Activated CD4-positive, alpha-beta T cell treated with anti-CD3 and anti-CD28 coated beads, Interleukin-2, amount 50 U/mL, for 1 hour (primary cell): ENCODE data around the gene AP5Z1.
"Not testable (repeated sequence)": the region's sequence is repeated elsewhere in the genome, so short reads cannot be mapped to it uniquely, and the experiment has no call there.

ENCODE experiments used
- DNase-seq: peaks from one replicate; pipeline ENCODE4 v3.0.0-alpha.2; 2020

Gene AP5Z1

GRCh38 chr7:4789194-4790077 is 14.0 kb downstream of the AP5Z1 start:
- DNase-seq: no peak

GRCh38 chr7:4790078-4790465 is 14.6 kb downstream of the AP5Z1 start:
- DNase-seq: no peak

GRCh38 chr7:4790516-4790991 is 15.1 kb downstream of the AP5Z1 start:
- DNase-seq: no peak

GRCh38 chr7:4791101-4791737 is 15.8 kb downstream of the AP5Z1 start:
- no peak for DNase-seq

GRCh38 chr7:4791738-4792536 is 16.5 kb downstream of the AP5Z1 start:
- peak; percentile 82 for DNase-seq

- peak; percentile 20 for DNase-seq
These were observed 17.2 kb downstream of the AP5Z1 start for GRCh38 chr7:4792537-4793126.

GRCh38 chr7:4793385-4793993 is 18.1 kb downstream of the AP5Z1 start:
- DNase-seq: not testable (repeated sequence)

- DNase-seq: not testable (repeated sequence)
These were observed 18.7 kb downstream of the AP5Z1 start for GRCh38 chr7:4794171-4794570.

GRCh38 chr7:4794591-4795350 is 19.3 kb downstream of the AP5Z1 start:
- DNase-seq: no peak

- no peak for DNase-seq
These were observed 21.0 kb downstream of the AP5Z1 start for GRCh38 chr7:4796453-4796852.

GRCh38 chr7:4797858-4798705 is 22.7 kb downstream of the AP5Z1 start:
- peak; percentile 59 for DNase-seq

GRCh38 chr7:4798706-4799235 is 23.3 kb downstream of the AP5Z1 start:
- DNase-seq: no peak

- no peak for DNase-seq
These were observed 24.3 kb downstream of the AP5Z1 start for GRCh38 chr7:4799508-4800268.

GRCh38 chr7:4800487-4800886 is 25.1 kb downstream of the AP5Z1 start:
- no peak for DNase-seq

- no peak for DNase-seq
These were observed 25.8 kb downstream of the AP5Z1 start for GRCh38 chr7:4800926-4801838.

- DNase-seq: no peak
These were observed 26.4 kb downstream of the AP5Z1 start for GRCh38 chr7:4801839-4802231.

GRCh38 chr7:4802577-4802976 is 27.2 kb downstream of the AP5Z1 start:
- not testable (repeated sequence) for DNase-seq
